A673 (cell line): ENCODE results near the gene KRT28. TPM values are rescaled to one million over a fixed set of nuclear protein-coding genes. Genes with fewer than 3 reads are reported as not detected.

Source experiments
- BruUV-seq: library from RNA; stranded (reverse); fragments of 400-500 nt; replicated peaks from 2 replicates; lab custom pipeline; 2021; lab: Mats Ljungman, UMichigan
- CTCF ChIA-PET: fragments of 300-600 bp; sonication (Branson Sonifier 250); formaldehyde crosslinking; loops from one replicate; lab custom pipeline; 2022; ENCODE audit warnings: antibody characterized with exemption; lab: Charles Lee
- POLR2A ChIA-PET: fragments of 300-600 bp; sonication (Branson Sonifier 250); formaldehyde crosslinking; loops from one replicate; lab custom pipeline; 2022; ENCODE audit warnings: antibody characterized with exemption; ENCODE audit not compliant: low non-redundant PET; lab: Charles Lee
- DNase-seq: peaks from one replicate; pipeline ENCODE4 v3.0.0-alpha.2; 2015; ENCODE audit warnings: low spot score
- H3K27ac ChIP-seq: fragments of 200-600 bp; sonication (generic); 2 replicates; pipeline ENCODE4 v1.5.1; 2016; ENCODE audit warnings: mixed run types, low read depth, mild to moderate bottlenecking, mixed read lengths, antibody characterized with exemption, low read length; ENCODE audit not compliant: poor library complexity, severe bottlenecking
- H3K27me3 ChIP-seq: fragments of 200-600 bp; sonication (generic); replicated peaks from 2 replicates; pipeline ENCODE4 v1.6.1; 2017; ENCODE audit warnings: mixed run types, low read depth, mild to moderate bottlenecking, mixed read lengths, antibody characterized with exemption, low read length; ENCODE audit not compliant: insufficient read depth, poor library complexity
- H3K36me3 ChIP-seq: fragments of 200-600 bp; sonication (generic); 2 replicates; pipeline ENCODE4 v1.6.1; 2016; ENCODE audit warnings: mixed run types, mild to moderate bottlenecking, mixed read lengths, antibody characterized with exemption, low read length; ENCODE audit not compliant: insufficient read depth, poor library complexity, severe bottlenecking
- H3K4me1 ChIP-seq: fragments of 200-600 bp; sonication (generic); 2 replicates; pipeline ENCODE4 v1.6.1; 2017; ENCODE audit warnings: mixed run types, mild to moderate bottlenecking, mixed read lengths, antibody characterized with exemption, low read length; ENCODE audit not compliant: insufficient read depth, poor library complexity, severe bottlenecking
- H3K4me3 ChIP-seq: fragments of 200-600 bp; sonication (generic); 2 replicates; pipeline ENCODE4 v1.5.1; 2016; ENCODE audit warnings: low read depth, mixed run types, mild to moderate bottlenecking, mixed read lengths, low read length; ENCODE audit not compliant: poor library complexity, severe bottlenecking
- H3K9me3 ChIP-seq: fragments of 200-600 bp; sonication (generic); 2 replicates; pipeline ENCODE4 v1.6.1; 2016; ENCODE audit warnings: mixed run types, low read depth, mild to moderate bottlenecking, mixed read lengths, antibody characterized with exemption, low read length; ENCODE audit not compliant: poor library complexity, severe bottlenecking
- CTCF ChIP-seq: fragments of 300-800, 200-600 bp; sonication (generic); conservative IDR thresholded peaks from 2 replicates; pipeline ENCODE4 v1.5.1; 2017; ENCODE audit warnings: low read depth, mild to moderate bottlenecking, antibody characterized with exemption, low read length, moderate library complexity, mixed read lengths
- EZH2 ChIP-seq: fragments of 200-600 bp; sonication (generic); IDR thresholded peaks from 2 replicates; pipeline ENCODE4 v1.6.1; 2017; ENCODE audit warnings: borderline replicate concordance, low read depth, mild to moderate bottlenecking, mixed read lengths, antibody characterized with exemption, low read length; ENCODE audit not compliant: poor library complexity, severe bottlenecking
- intact Hi-C: fragments of 100-400 bp; cut with micrococcal nuclease; formaldehyde crosslinking; loops from one replicate; pipeline ENCODE4 v1.10.0; 2022; ENCODE audit not compliant: unreplicated experiment
- total RNA-seq: library from RNA; stranded (reverse); gene quantifications from 2 replicates; pipeline ENCODE4 v1.2.3, GENCODE V29; 2021

Gene KRT28
- total RNA-seq, 1 experiment from 2014 or later, result not detected

DNA sequence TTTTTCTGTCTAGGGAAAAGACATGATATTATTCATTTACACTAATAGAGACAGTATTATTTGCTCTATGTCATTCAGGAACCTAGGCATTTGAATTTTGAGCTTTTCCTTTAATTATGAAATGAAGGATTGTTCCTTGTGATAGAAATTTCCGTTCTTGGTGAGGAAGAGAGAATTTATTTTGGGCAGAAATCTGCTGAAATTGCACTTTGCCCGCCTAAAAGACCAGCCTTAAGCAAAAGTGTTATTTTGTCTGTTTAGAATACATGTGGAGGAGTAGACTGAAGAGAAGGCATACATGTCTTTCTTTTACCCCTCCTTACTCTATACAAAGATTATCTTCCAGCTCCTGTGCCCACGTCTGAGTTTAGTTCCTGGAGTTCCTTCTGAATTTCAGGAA is 39.4 kb upstream of the KRT28 start:
- DNase-seq, result no peak
- Histone ChIP-seq H3K4me1 (no peaks in the 10 kb centered on the region), H3K27ac (no peak overlapping the region), H3K36me3 (no peaks in the 10 kb centered on the region), H3K27me3 (no peaks in the 10 kb centered on the region), H3K4me3 (no peak overlapping the region), H3K9me3 (no peaks in the 10 kb centered on the region)
- CTCF ChIA-PET, result no interaction called here
- POLR2A ChIA-PET, result interaction anchor here (0.7 kb wide), 1 partner anchor 1116 kb away, joined by 3 read pairs; no protein-coding TSS in a partner anchor
- BruUV-seq, result no TSS peak
- intact Hi-C loops, result no loop called here
- TF ChIP-seq CTCF (no peak), EZH2 (no peak)

- Histone ChIP-seq H3K27ac (no peak overlapping the region), H3K9me3 (no peaks in the 10 kb centered on the region), H3K36me3 (no peaks in the 10 kb centered on the region), H3K4me3 (no peak overlapping the region), H3K4me1 (peaks cover 3% of the 10 kb centered on the region), H3K27me3 (no peaks in the 10 kb centered on the region)
- POLR2A ChIA-PET, result no interaction called here
- CTCF ChIA-PET, result no interaction called here
- DNase-seq, result no peak
- intact Hi-C loops, result no loop called here
- TF ChIP-seq EZH2 (no peak), CTCF (no peak)
- BruUV-seq, result no TSS peak
Observed at GRCh38 chr17:40836020-40836419, 36.3 kb upstream of the KRT28 start.

DNA sequence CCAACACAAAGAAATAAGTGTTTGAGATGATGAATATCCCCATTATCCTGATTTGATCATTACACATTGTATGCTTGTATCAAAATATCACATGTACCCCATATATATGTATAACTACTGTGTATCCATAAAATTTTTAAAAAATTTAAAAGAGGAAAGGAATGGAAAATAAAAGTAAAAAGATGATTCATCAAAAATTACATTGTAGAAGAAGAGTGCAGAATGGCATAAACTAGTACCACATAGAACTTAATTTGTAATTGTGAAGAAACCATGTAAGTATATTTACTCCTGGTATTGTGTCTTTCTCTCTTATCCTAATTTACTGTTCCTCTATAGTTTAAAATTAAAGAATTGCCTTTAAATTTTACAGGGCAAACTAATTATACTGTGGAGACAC is 34.1 kb upstream of the KRT28 start:
- TF ChIP-seq EZH2 (no peak), CTCF (no peak)
- H3K4me3 ChIP-seq, result no peak overlapping the region
- POLR2A ChIA-PET, result no interaction called here
- H3K27me3 ChIP-seq, result no peaks in the 10 kb centered on the region
- H3K4me1 ChIP-seq, result peaks cover 3% of the 10 kb centered on the region
- H3K27ac ChIP-seq, result no peak overlapping the region
- H3K9me3 ChIP-seq, result no peaks in the 10 kb centered on the region
- CTCF ChIA-PET, result no interaction called here
- BruUV-seq, result no TSS peak
- no peaks in the 10 kb centered on the region for H3K36me3 ChIP-seq
- intact Hi-C loops, result no loop called here
- no peak for DNase-seq
